Stromal cell of bone marrow (primary cell): ENCODE data around the gene TGFBR3.

Experiments
- DNase-seq: peaks from one replicate; pipeline ENCODE4 v3.0.0-alpha.2; 2012; ENCODE audit warnings: low read depth

The TGFBR3 gene

DNA sequence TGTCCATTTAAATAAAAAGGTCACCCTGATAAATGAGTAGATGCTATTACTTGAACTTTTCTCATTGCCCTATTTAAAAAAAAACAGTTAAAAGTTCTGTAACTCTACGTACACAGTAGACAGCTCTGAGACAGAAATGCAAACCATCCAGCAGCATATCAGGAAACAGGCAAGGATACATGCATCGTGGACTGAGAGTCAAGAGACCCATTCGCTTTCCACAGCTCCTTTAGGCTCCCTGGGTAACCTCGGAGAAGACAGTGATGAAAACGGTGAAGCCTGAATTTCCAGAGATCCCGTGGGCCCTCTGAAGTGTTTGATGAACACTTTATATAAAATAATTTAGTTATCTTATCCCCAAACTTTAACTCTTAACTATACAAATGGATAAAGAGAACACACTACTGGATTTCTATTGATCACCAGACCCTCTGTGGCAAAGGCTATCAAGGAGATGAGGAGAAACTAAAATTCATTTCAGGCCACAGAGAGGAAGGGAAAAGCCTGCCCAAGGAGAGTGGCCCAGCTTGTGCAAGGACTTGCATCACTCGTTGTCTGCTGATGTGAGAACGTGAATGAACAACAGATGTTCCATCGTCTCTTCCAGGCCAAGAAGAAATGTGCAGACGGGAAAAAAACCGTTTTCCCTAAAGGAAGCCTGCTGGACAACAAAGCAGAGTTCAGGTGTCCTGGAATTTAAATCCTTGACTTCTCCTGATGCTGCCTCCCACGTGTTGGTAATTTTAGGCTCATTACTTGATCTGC is 131.0 kb downstream of the TGFBR3 start:
- no peak for DNase-seq

DNA sequence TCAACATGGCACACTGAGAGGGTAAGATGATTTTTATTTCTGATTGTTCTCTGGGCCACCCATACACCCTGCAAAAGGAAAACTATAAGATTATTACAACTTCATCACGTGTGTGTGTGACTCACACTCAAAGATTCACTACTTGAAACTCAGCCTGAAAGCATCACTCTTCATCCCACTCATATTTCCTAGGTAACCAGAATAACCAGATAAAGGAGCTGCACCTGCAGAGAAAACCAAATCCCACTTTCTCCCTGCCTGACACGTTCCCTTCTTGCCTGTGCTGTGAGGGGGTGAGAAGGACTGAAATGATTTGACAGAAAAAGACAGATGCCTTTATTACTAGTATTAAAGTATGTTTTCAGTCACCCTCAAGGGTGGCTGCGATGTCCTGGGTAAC is 131.6 kb downstream of the TGFBR3 start:
- no peak for DNase-seq

DNA sequence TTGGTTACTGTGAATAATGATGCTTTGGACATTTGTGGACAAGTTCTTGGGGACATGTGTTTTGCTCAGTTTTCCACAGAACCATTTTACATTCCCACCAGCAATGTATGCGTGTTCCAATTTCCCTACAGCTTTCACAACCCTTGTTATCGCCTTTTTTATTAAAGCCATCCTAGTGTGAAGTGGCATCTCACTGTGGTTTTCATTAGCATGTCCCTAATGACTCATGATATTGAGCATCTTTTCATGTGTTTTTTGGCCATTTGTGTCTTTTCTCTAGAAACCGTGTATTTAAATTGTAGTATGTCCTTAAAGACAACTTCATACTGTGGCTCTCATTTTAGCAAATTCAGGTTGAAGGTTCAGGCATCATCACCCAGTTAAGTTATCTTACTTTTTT is 132.1 kb downstream of the TGFBR3 start:
- DNase-seq: no peak

DNA sequence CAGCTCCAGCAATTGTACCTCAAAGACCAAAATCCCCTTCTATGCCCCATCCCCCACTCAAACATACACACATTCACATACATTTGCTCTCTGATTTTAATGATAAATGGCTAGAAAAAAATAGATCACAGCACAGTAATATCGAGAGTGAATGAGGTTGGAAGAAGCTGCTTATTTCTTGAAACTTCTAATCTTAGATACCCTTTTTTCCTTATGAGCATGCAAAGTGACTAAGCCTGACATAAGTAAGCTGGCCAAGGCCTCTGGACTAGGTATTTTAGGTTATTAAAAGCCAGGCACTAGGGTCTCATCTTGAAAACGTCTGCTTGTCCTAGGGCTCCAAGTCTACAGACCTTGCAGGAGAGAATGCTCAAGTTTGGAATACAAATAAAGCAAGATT is 133.6 kb downstream of the TGFBR3 start:
- DNase-seq: no peak

DNA sequence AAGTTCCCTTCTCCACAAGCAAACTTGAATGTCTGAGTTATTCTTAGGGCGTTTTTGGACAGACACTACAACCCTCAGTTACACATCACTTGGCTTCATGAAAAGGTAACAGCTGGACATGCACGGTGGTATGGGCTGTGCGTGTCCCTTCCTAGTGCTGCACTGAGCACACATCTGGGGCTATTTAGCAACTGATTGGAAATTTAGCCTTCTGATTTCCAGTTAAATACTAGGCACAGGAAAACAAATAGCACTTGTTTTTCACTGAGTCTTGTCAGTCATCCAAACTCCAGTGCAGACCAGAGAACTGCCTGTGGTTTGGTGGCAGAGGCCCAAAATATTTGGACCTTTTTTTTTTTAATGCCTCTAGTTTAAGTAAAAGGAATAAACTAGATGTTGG is 134.7 kb downstream of the TGFBR3 start:
- peak; percentile 76 for DNase-seq

DNA sequence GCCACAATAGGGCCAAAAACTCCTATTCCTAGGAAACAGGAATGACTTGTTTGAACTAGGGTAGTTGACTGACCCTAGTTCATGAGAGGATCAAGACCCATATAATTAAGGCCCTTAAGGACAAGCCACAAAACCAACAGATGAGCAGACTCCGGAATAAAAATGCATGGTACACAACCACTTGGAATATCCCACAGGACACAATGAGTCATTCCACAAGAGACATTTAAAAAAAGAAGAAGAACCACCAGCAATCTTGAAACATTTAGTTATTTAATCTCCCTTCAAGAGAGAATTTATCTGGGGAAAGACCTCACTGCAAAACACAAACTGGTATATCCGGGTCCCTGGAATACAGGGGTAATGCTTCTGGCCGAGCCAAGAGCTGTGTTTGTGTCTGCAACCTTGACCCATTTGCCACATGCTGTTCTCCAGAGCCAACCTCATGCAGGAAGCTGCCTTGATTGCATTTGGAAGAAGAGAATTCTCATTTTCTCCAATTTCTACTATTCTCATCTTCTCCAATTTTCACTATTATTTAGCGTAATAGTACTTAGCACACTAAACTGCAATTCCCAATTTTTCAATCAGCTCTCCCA is 135.5 kb downstream of the TGFBR3 start:
- DNase-seq: no peak

DNA sequence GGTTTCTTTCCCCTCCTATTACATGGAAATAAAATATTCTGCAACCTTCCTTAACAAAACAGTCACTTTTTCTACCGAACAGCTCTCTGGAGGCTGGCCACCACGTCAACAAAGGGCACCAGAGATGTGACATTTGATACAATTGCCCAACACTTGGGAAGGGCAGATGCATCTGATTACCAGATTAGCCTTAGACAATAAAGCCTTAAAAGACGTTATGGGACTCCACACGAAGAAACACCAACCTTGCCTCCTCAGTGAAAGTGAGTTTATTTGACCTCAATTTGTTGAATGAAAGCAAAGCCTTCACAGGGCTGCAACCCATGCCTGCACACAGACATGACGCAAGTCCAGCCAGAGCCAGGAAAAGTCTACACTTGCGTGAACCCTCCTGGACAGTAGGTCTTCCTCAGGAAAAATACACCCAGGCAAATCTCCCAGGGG is 136.1 kb downstream of the TGFBR3 start:
- DNase-seq: no peak

DNA sequence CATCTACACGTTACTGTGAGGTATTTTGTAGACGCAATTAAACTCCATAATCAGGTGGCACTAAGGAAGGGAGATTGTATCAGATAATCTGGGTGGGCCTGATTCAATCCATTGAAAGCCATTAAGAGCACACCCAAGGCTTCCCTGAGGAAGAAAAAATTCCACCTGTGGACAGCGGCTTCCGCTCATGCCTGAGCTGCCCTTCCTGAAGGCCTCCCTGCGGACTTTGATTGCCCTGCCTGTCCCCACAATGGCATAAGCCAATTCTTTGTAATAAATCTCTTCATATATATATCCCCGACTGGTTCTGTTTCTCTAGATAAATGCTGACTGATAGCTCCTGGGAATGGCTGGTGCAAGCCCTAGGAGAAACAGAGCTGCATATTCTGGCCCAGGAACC is 138.3 kb downstream of the TGFBR3 start:
- DNase-seq: no peak

DNA sequence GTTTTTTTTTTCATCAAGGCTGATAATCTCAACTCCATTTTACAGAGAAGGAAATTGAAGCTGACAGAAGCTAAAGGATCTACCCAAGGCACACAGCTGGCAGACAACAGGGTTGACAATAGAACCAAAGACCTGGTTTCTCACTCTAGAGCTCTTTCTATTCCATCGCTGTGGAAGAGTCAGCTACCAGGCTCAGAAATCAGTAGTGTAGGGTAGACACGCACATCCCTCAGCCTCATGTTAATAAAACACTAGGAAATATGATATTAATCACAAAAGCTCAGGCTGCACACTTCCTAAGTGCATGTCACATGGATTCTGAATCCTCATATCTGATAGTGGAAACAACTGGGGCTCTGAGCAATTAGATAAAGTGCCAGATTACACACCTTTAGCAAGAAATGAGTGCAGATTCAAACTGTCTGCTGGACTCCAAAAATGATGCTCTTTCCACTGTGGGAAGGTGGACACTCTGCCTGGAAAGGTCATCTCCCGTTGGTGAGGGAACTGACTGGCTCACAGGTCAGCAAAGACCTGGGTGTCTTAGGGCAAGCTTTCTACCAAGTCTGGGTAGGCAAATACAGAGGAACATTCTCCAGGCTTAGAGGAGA is 139.1 kb downstream of the TGFBR3 start:
- no peak for DNase-seq

DNA sequence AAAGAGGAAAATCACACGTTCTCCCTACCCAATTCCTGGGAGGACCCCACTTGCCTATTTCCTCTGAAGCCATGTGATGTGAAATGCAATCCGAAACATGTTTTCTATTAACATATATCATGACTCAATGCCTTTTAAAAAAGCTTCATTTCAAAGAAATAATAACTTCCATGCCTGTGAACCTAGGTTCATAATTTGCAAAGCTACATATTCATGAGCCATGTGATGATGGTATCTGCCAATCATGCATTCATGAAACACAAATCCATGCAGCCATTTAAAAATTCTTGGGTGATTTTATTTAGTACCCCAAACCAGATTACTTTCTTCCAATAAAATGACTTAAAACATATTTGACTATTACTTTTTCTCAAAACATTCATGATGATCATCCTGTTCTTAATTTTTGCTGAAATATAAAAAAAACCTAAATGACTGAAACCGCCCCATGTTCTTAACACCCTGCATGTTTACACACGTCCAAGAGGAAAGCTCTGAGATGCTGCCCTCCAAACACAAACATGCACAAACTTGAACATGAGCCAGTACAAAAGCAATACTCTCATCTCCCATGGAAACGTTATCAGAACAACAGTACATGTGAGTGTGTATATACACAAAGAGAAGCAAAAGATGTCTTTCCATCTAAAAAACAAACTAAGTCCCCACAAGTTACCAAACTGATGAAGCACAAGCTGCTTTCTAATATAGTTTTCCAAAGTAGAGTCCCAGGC is 140.1 kb downstream of the TGFBR3 start:
- no peak for DNase-seq

DNA sequence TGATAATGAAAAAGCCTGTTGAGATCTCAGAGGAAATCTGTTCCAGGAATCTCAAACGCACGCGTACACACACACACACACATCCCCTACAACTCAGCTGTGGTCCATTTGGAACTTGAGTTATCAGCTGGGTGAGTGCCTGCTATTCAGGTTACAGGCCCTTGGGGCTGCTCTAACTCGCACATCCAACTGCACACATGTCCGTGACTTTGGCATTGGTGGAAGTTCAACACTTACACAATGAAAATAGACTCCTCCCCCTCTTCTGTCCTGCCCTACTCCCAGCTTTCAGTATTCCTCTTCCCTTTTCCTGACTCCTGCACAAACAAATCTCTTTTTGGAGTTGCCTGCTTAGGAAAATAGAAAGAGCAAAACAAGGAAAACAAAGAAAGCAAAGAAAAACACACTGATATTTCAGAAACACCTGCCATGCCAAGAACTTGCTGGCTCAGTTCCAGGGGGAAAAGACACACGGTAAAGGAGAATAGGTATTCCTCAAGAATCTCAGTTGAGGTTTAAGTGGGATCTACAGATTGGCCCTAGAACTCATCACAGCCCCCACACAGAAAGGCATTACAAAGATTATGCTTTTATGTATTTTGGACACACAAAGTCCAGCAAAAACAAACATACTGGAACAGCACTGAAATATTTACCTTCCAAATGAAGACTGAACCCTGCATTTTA is 140.9 kb downstream of the TGFBR3 start:
- no peak for DNase-seq

DNA sequence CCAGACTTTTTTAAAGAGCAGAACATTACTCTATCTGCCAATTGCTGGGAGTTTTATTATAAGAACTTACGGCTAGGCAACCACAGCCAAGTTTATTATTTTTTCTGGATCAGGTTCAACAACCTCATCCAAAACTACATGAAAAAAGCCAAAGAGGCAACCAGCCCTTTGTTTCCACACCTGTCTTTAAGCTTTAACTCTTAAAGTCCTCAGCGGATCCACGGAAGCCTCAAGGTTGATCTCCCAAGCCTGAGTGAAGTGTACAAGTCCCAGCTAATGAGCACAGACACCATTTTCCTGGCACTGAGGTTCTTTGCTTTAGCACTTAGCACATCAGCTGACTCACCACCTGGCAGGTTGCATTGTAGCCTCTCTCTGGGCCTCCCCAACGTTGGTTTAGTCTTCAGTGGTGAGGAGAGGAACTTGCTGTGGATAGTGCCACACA is 143.1 kb downstream of the TGFBR3 start:
- DNase-seq: no peak

DNA sequence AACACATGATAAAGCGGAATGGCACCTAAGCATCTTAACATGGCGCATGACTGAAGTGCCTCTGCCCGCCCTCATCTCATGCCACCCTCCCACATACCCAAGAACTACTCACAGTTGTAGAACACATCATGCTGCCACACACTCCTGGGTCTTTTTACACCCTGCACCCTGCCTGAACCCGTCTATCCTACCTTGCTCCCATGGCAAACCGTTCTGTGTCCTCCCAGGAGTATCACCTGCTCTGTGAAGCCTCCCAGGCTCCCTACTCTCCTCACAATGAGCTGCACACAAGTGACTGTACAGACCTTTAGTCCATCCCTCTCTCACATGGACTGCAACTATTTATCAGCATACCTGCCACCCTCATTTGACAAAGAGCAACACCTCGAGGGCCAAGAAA is 144.0 kb downstream of the TGFBR3 start:
- DNase-seq: no peak

DNA sequence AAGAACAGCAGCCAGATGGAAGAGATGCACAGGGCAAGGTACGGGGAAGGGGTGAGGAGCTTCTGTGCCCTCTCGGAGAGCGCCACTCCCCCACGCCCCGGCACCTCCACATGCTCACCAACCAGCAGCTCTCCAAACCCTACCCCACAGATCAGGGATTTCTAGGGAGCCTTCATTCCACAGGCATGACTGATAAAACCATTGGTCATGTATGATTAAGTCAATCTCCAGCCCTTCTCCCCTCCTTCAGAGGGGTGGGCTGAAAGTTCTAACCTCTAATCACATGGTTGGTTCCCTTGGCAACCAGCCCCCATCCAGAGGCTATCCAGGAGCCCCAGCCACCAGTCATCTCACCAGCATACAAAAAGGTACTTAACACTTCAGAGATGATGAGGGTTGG is 144.7 kb downstream of the TGFBR3 start:
- no peak for DNase-seq

DNA sequence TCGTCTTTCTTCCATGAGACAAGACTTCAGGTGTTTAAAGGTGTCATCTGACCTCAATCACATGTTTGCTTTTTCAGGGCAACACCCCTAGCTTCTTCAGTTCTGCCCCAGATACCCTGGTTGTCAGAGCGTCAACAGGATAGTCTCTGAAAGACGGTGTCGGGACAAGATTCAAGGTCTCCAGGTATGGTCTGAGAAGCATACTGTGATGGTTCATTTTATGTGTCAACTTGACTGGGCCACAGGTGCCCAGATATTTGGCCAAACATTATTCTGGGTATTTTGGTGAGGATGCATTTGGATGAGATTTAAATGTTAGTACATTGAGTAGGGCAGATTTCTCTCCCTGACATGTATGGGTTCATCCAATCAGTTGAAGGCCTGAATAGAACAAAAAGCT is 148.3 kb downstream of the TGFBR3 start:
- DNase-seq: no peak

DNA sequence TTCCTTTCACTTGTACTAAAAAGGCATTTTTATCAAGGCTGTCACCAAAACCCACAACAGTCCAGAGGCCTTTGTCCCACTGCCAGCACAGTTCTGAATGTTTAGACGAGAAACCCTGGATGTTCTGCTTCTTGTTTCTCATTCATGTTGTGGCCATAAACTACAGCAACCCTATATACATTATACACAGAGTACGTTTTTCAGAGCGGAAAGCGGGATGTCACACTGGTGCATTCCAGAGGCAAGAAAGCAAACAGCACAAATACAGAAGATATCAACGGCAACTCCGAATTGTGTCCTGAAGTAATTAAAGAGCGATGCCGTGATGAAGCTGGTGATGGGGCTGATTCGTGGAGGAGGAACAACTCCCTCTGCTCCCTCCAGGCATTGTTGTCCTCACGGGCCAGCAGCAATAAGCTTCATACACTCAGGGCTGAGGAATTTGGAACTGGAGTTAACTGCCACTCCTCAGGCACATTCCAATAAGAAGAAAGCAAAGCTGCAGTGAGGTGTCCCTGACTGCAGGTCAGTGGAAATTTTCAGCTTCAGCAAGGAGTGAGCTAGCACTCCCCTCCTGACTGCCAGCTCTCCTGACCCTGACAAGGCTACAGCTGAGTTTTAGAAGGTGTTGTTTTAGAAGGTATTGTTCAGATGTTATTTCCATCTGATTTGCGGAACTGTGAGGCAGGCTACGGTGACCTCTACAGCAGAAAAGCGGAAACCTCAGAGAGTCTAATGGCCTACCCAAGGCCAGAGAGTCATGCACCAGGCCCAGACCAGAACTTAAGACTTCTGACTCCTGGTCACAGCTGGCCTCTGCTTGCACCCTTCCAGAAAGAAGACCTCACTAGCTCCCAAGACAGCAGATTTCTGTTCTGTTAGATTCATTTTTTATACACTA is 149.0 kb downstream of the TGFBR3 start:
- no peak for DNase-seq

DNA sequence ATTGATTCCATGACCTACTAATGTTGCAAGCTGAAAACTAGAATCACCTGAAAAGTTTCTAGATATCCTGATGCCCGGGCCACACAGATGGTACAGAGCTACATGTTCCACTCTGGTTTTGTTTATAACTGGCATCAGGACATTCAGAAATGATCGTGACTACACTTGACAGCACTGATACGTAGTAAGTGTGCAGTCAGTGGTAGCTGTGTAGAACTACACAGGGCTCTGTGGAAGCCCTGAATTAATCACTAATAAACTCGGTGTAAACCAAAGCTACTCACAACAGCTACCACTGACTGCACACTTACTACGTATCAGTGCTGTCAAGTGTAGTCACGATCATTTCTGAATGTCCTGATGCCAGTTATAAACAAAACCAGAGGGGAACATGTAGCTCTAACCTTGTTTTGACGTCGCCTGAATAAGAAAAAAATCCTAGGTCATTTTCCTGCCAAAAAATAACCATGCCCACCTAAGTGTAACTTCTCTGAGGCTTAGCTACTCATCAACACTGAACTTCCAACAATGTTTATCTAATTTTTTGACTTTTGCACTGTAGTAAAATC is 149.7 kb downstream of the TGFBR3 start:
- no peak for DNase-seq

DNA sequence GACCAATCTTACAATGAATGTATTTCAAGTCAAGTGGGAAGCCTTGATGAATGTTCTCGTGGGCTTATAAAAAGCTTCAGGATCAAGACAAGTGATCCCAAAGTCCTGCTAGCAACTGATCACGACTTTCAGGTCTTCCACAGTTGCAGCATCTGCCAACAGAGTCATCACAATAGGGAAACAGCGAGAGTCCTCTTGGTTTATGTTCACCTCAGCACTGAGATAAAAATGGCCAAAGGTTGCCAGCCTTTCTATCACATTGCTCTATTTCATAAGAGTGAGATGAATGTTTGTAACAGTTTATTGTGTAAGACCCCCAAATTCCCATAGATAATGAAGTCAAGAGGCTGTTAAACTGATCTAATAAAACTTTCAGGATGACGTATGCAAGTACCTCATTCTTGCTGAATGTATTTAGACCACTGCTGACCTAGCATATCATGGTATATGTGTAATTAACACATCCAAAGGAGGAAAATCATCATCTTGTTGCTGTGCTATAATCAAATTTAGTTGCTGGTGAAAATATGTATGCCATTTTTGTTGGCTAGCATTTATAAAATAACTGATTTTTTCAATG is 150.6 kb downstream of the TGFBR3 start:
- no peak for DNase-seq

DNA sequence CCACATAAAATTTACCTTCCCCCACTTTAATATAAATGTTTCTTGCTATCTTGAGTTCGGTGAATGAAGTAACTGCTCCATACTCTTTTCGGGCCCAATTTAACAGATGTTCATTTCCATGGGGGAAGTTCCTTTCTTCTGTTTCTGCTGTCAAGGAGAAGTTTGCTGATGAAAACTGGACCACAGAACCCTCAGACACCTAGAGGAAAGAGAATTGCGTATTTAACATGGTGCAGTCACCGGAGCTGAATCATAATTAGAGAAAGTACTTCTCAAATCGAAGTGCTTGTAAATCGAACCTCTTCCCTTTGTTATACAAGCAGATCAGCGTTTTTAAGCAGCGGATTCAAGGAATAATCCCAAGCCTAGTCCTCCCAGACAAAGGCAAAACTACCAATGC is 151.2 kb downstream of the TGFBR3 start:
- DNase-seq: no peak

DNA sequence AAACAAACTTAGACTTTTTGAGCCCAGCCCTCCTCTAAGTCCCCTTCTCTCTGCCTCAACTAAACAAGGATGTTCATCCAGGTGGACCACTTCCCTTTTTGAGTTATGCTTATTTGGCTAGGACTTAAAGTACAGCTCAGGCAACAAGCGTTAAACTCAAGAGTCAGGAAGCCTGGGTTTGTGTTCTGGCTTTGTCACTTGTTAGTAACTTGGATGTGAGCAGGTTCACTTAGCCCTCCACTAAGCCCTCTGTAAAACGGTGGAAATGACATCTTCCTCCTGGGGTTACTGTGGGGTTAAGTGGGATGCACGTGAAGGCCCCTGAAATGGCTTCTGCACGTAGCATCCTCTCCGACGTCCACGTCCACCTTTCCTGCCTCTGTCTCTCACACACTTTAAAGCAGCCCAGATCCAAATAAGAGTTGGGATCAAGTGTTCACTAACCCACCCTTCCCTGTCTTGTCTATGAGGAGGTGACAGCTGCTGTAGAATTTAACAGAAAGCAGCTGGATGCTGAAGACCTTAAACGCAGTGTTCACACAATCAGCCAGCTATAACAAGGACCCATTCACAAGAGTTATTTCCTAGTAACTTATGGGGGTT is 152.7 kb downstream of the TGFBR3 start:
- no peak for DNase-seq
